K562 (cell line): ENCODE measurements around the gene SUMF2.
"Not testable (repeated sequence)": the region's sequence is repeated elsewhere in the genome, so short reads cannot be mapped to it uniquely, and the experiment has no call there.

Experiments
- DIDO1 ChIP-seq: fragments of 450-650 bp; IDR thresholded peaks from 2 replicates; pipeline ENCODE4 v1.6.1; 2016; ENCODE audit warnings: low read depth, missing biosample characterization, missing genetic modification characterization
- KDM4B ChIP-seq, 2 experiments: fragments of 450-650 bp in 1 of 2; sonication (generic) in 1 of 2; IDR thresholded peaks; 2 replicates each; pipeline ENCODE4 v1.6.1; 2016 to 2017; ENCODE audit warnings: borderline replicate concordance in 2 of 2, antibody characterized with exemption in 1 of 2, low read depth in 1 of 2, mild to moderate bottlenecking in 1 of 2

GRCh38 chr7:56080726-56081435 is 16.8 kb downstream of the SUMF2 start:
- not testable (repeated sequence) for TF ChIP-seq DIDO1 (tag); KDM4B (IDR thresholded peaks at IDR 0.05; ENCODE audit: borderline replicate concordance in 2 of 2, low read depth in 1 of 2)
